ENCODE data around the gene FUS. TPM values are rescaled to one million over a fixed set of nuclear protein-coding genes. Genes with fewer than 3 reads are reported as not detected.
A peak's percentile ranks its signal among the peaks of the same experiment; 100 is the strongest.
"Not testable (repeated sequence)": the region's sequence is repeated elsewhere in the genome, so short reads cannot be mapped to it uniquely, and the experiment has no call there.

FUS gene
- total RNA-seq, 2 experiments from 2014 or later = 459 to 489 TPM

GRCh38 chr16:31198207-31198882 is 18.4 kb downstream of the FUS start:
- ChIA-PET POLR2A (interaction anchor here (0.6 to 2.5 kb wide), 6 partner anchors 13 to 143 kb away, joined by 3 to 7 read pairs (median 4); partner anchors contain the start of gene FUS), CTCF (interaction anchor here (0.7 to 1.8 kb wide), 3 partner anchors 56 to 262 kb away, joined by 3 to 6 read pairs (median 5); no protein-coding TSS in a partner anchor)
- intact Hi-C loops (cut with micrococcal nuclease) = no loop called here
- peak overlapping the region; percentile 35 for H3K27ac Mint-ChIP-seq
- DNase-seq = no peak
- peaks cover 66% of the 10 kb centered on the region for H3K4me1 Mint-ChIP-seq (ENCODE audit: low read depth)
- H3K4me3 Mint-ChIP-seq = no peak overlapping the region
- H3K27me3 Mint-ChIP-seq = no peaks in the 10 kb centered on the region
- no peaks in the 10 kb centered on the region for H3K9me3 Mint-ChIP-seq
- H3K36me3 Mint-ChIP-seq = peaks cover 35% of the 10 kb centered on the region

- no peak overlapping the region for H3K4me3 Mint-ChIP-seq
- ChIA-PET POLR2A (interaction anchor here (2.5 to 3.8 kb wide), 2 partner anchors 20 kb away, joined by 7 to 30 read pairs; partner anchors contain the start of gene FUS), CTCF (interaction anchor here (0.6 to 4.1 kb wide), 4 partner anchors 57 to 183 kb away, joined by 3 to 28 read pairs (median 8); no protein-coding TSS in a partner anchor)
- no peaks in the 10 kb centered on the region for H3K27me3 Mint-ChIP-seq
- no peaks in the 10 kb centered on the region for H3K9me3 Mint-ChIP-seq
- intact Hi-C loops (cut with micrococcal nuclease) = loop anchor here (1.0 to 5.0 kb wide), 3 partner anchors 153 to 243 kb away; partner anchors contain the start of gene ZNF843
- DNase-seq = no peak
- H3K4me1 Mint-ChIP-seq (ENCODE audit: low read depth) = peaks cover 66% of the 10 kb centered on the region
- H3K27ac Mint-ChIP-seq = peak overlapping the region; percentile 35
- peaks cover 31% of the 10 kb centered on the region for H3K36me3 Mint-ChIP-seq
These were observed 19.6 kb downstream of the FUS start for GRCh38 chr16:31199430-31200041.

GRCh38 chr16:31200111-31200510 is 20.2 kb downstream of the FUS start:
- peak overlapping the region; percentile 35 for H3K27ac Mint-ChIP-seq
- H3K27me3 Mint-ChIP-seq, H3K4me3 Mint-ChIP-seq, DNase-seq, H3K9me3 Mint-ChIP-seq: not testable (repeated sequence)
- CTCF ChIA-PET = interaction anchor here (0.9 to 4.1 kb wide), 5 partner anchors 58 to 256 kb away, joined by 3 to 28 read pairs (median 10); partner anchors contain the start of gene ZNF843
- POLR2A ChIA-PET = interaction anchor here (3.6 to 3.8 kb wide), 2 partner anchors 15 to 20 kb away, joined by 22 to 30 read pairs; partner anchors contain the start of gene FUS
- intact Hi-C loops (cut with micrococcal nuclease) = loop anchor here (1.0 to 5.0 kb wide), 3 partner anchors 152 to 242 kb away; partner anchors contain the start of gene ZNF843
- peaks cover 62% of the 10 kb centered on the region for H3K4me1 Mint-ChIP-seq (ENCODE audit: low read depth)
- H3K36me3 Mint-ChIP-seq = peaks cover 25% of the 10 kb centered on the region

- Mint-ChIP-seq H3K4me1 (ENCODE audit: low read depth) (peaks cover 60% of the 10 kb centered on the region), H3K4me3 (peak overlapping the region; percentile 78), H3K9me3 (no peaks in the 10 kb centered on the region), H3K27ac (peak overlapping the region; percentile 69), H3K36me3 (peaks cover 20% of the 10 kb centered on the region), H3K27me3 (no peaks in the 10 kb centered on the region)
- ChIA-PET CTCF (interaction anchor here (0.5 to 4.1 kb wide), 8 partner anchors 12 to 255 kb away, joined by 3 to 28 read pairs (median 4); partner anchors contain the start of gene ZNF843), POLR2A (interaction anchor here (0.6 to 3.8 kb wide), 7 partner anchors 10 to 263 kb away, joined by 3 to 30 read pairs (median 4); partner anchors contain the start of gene FUS)
- DNase-seq = peak; percentile 76
- intact Hi-C loops (cut with micrococcal nuclease) = loop anchor here (1.0 to 5.0 kb wide), 3 partner anchors 151 to 241 kb away; partner anchors contain the start of gene ZNF843
These were observed 21.1 kb downstream of the FUS start for GRCh38 chr16:31200821-31201568.

- peak; percentile 47 for DNase-seq
- peak overlapping the region; percentile 78 for H3K4me3 Mint-ChIP-seq
These were observed 21.9 kb downstream of the FUS start for GRCh38 chr16:31201582-31202413.

GRCh38 chr16:31202414-31203375 is 22.8 kb downstream of the FUS start, which contains the start of gene PYCARD:
Gene PYCARD, minus strand, starts transcription at chr16:31202760. Its CDS starts 70 bp downstream, at chr16:31202690.
- DNase-seq = peak; percentile 49
- no peaks in the 10 kb centered on the region for H3K27me3 Mint-ChIP-seq
- POLR2A ChIA-PET = interaction anchor here (0.6 to 3.8 kb wide), 8 partner anchors 9 to 179 kb away, joined by 3 to 30 read pairs (median 5); partner anchors contain the start of gene FUS
- no peaks in the 10 kb centered on the region for H3K9me3 Mint-ChIP-seq
- intact Hi-C loops (cut with micrococcal nuclease) = loop anchor here (5.0 kb wide), 2 partner anchors 150 to 240 kb away; partner anchors contain the start of gene ZNF843
- H3K4me3 Mint-ChIP-seq = peak within 1 kb of the TSS; percentile 78
- CTCF ChIA-PET = interaction anchor here (1.1 to 4.1 kb wide), 4 partner anchors 61 to 240 kb away, joined by 4 to 28 read pairs (median 14); partner anchors contain the start of gene ZNF843
- H3K4me1 Mint-ChIP-seq (ENCODE audit: low read depth) = peaks cover 54% of the 10 kb centered on the region
- peak within 1 kb of the TSS; percentile 69 for H3K27ac Mint-ChIP-seq
- H3K36me3 Mint-ChIP-seq = peaks cover 13% of the 10 kb centered on the region

More at GRCh38 chr16:31201582-31202413, 21.9 kb downstream of the FUS start:
- Mint-ChIP-seq H3K27me3 (no peaks in the 10 kb centered on the region), H3K9me3 (no peaks in the 10 kb centered on the region), H3K27ac (peak overlapping the region; percentile 69), H3K36me3 (peaks cover 14% of the 10 kb centered on the region), H3K4me1 (ENCODE audit: low read depth) (peaks cover 57% of the 10 kb centered on the region)
- POLR2A ChIA-PET = interaction anchor here (0.8 to 3.8 kb wide), 7 partner anchors 8 to 24 kb away, joined by 3 to 30 read pairs (median 6); partner anchors contain the start of gene FUS
- CTCF ChIA-PET = interaction anchor here (0.5 to 4.1 kb wide), 8 partner anchors 11 to 254 kb away, joined by 3 to 28 read pairs (median 4); partner anchors contain the start of gene ZNF843
- intact Hi-C loops (cut with micrococcal nuclease) = loop anchor here (5.0 kb wide), 2 partner anchors 151 to 241 kb away; partner anchors contain the start of gene ZNF843

GRCh38 chr16:31204871-31205666 is 25.1 kb downstream of the FUS start:
- POLR2A ChIA-PET = no interaction called here
- H3K36me3 Mint-ChIP-seq = peaks cover 4% of the 10 kb centered on the region
- no peak overlapping the region for H3K4me3 Mint-ChIP-seq
- intact Hi-C loops (cut with micrococcal nuclease) = loop anchor here (5.0 kb wide), 2 partner anchors 147 to 237 kb away; partner anchors contain the start of gene ZNF843
- H3K27ac Mint-ChIP-seq = peak overlapping the region; percentile 42
- no peak for DNase-seq
- peaks cover 31% of the 10 kb centered on the region for H3K4me1 Mint-ChIP-seq (ENCODE audit: low read depth)
- H3K9me3 Mint-ChIP-seq = no peaks in the 10 kb centered on the region
- CTCF ChIA-PET = interaction anchor here (0.6 to 0.7 kb wide), 2 partner anchors 12 to 57 kb away, joined by 3 read pairs; no protein-coding TSS in a partner anchor
- H3K27me3 Mint-ChIP-seq = no peaks in the 10 kb centered on the region

- no peak overlapping the region for H3K4me3 Mint-ChIP-seq
- H3K27me3 Mint-ChIP-seq = no peaks in the 10 kb centered on the region
- no peak for DNase-seq
- POLR2A ChIA-PET = no interaction called here
- H3K27ac Mint-ChIP-seq = no peak overlapping the region
- intact Hi-C loops (cut with micrococcal nuclease) = no loop called here
- H3K36me3 Mint-ChIP-seq = no peaks in the 10 kb centered on the region
- H3K4me1 Mint-ChIP-seq (ENCODE audit: low read depth) = peaks cover 18% of the 10 kb centered on the region
- CTCF ChIA-PET = no interaction called here
- H3K9me3 Mint-ChIP-seq = no peaks in the 10 kb centered on the region
These were observed 26.8 kb downstream of the FUS start for GRCh38 chr16:31206776-31207175.

GRCh38 chr16:31213342-31213741 is 33.4 kb downstream of the FUS start:
- ChIA-PET CTCF (interaction anchor here (0.6 to 0.9 kb wide), 2 partner anchors 12 to 71 kb away, joined by 3 to 6 read pairs; no protein-coding TSS in a partner anchor), POLR2A (interaction anchor here (2.1 kb wide), 1 partner anchor 33 kb away, joined by 10 read pairs; the partner anchor contains the start of gene FUS)
- Mint-ChIP-seq H3K4me1 (ENCODE audit: low read depth) (peaks cover 21% of the 10 kb centered on the region), H3K9me3 (no peaks in the 10 kb centered on the region), H3K27me3 (peaks cover 36% of the 10 kb centered on the region), H3K36me3 (no peaks in the 10 kb centered on the region), H3K27ac (no peak overlapping the region), H3K4me3 (no peak overlapping the region)
- intact Hi-C loops (cut with micrococcal nuclease) = no loop called here
- DNase-seq = no peak

Measured in activated CD4-positive, alpha-beta memory T cell treated with anti-CD3 and anti-CD28 coated beads for 36 hours (primary cell).